B cell (primary cell): ENCODE data around the gene TRABD.

Experiments
- CTCF ChIP-seq: fragments of 200-600 bp; IDR thresholded peaks from one replicate; pipeline ENCODE4 v1.8.0; 2022; ENCODE audit warnings: antibody characterized with exemption, mild to moderate bottlenecking
- EZH2 ChIP-seq: IDR thresholded peaks from 2 replicates; pipeline ENCODE4 v1.6.1; 2012; ENCODE audit warnings: borderline replicate concordance, low read depth, mild to moderate bottlenecking, moderate library complexity, low read length; ENCODE audit not compliant: insufficient read depth, poor library complexity, severe bottlenecking

DNA sequence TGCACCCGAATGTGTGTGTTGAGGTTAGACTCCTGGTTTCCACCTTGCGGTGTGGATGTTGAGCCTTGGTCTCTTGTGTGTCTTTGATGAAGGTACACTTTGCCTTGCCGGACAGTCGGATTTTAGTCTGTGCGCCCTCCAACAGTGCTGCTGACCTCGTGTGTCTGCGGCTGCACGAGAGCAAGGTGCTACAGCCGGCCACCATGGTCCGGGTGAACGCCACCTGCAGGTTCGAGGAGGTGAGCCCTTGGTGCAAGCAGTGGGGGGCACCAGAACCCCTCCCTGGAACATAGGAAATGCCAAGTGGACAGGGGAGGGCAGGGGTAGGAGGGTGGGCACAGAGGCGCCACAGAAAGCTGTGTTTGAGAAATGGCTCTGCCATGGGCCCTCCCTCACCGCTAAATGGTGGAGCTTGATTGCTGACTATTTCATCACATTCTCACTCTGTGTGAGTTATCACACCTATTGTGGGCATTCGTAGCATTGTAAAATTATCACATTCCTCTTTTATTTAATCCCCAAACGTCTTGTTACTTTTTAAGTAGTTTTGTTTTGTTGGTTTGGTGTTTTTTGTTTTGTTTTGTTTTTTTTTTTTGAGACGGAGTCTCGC is 41.6 kb upstream of the TRABD start:
- TF ChIP-seq CTCF, result no peak
- TF ChIP-seq EZH2, result no peak
